Activated CD4-positive, alpha-beta T cell treated with anti-CD3 and anti-CD28 coated beads, Interleukin-2, amount 10 ng/mL, durations not matched to agents 24 days and 14 days (primary cell): ENCODE results near the gene SIPA1. TPM values are rescaled to one million over a fixed set of nuclear protein-coding genes. Genes with fewer than 3 reads are reported as not detected.

Experiments
- DNase-seq: peaks from one replicate; pipeline ENCODE4 v3.0.0; 2022
- H3K27ac Mint-ChIP-seq: one replicate; pipeline ENCODE4 v1.8.0; 2022; ENCODE audit warnings: mild to moderate bottlenecking, mixed read lengths
- H3K27me3 Mint-ChIP-seq: one replicate; pipeline ENCODE4 v1.8.0; 2022; ENCODE audit warnings: mixed read lengths
- H3K36me3 Mint-ChIP-seq: one replicate; pipeline ENCODE4 v1.8.0; 2022; ENCODE audit warnings: low read depth, mild to moderate bottlenecking, mixed read lengths
- H3K4me1 Mint-ChIP-seq: one replicate; pipeline ENCODE4 v1.8.0; 2021; ENCODE audit warnings: mixed read lengths
- H3K4me3 Mint-ChIP-seq: one replicate; pipeline ENCODE4 v1.8.0; 2022; ENCODE audit warnings: mild to moderate bottlenecking, moderate library complexity, mixed read lengths
- H3K9me3 Mint-ChIP-seq: one replicate; pipeline ENCODE4 v1.8.0; 2021; ENCODE audit warnings: mixed read lengths
- intact Hi-C: fragments of 100-400 bp; cut with micrococcal nuclease; formaldehyde crosslinking; loops from one replicate; pipeline ENCODE4 v1.15.1; 2023
- total RNA-seq: library from RNA; stranded (reverse); gene quantifications from 2 replicates; pipeline ENCODE4 v1.2.3, GENCODE V29; 2022

The SIPA1 gene
- total RNA-seq, 1 donor from 2014 or later = 118 TPM

GRCh38 chr11:65649656-65650546 is 12.0 kb downstream of the SIPA1 start:
- Mint-ChIP-seq H3K4me1 (peaks cover 26% of the 10 kb centered on the region), H3K4me3 (no peak overlapping the region), H3K27me3 (no peaks in the 10 kb centered on the region), H3K9me3 (no peaks in the 10 kb centered on the region), H3K36me3 (peaks cover 48% of the 10 kb centered on the region), H3K27ac (no peak overlapping the region)
- intact Hi-C loops = loop anchor here (5.0 to 10.0 kb wide), 2 partner anchors 78 to 1615 kb away; partner anchors contain the start of genes FAM89B, GRK2 and ZNRD2
- DNase-seq = no peak

- no peak for DNase-seq
- intact Hi-C loops = loop anchor here (5.0 to 10.0 kb wide), 2 partner anchors 78 to 1614 kb away; partner anchors contain the start of genes FAM89B, GRK2 and ZNRD2
- Mint-ChIP-seq H3K27me3 (no peaks in the 10 kb centered on the region), H3K9me3 (no peaks in the 10 kb centered on the region), H3K4me1 (peaks cover 30% of the 10 kb centered on the region), H3K4me3 (no peak overlapping the region), H3K27ac (no peak overlapping the region), H3K36me3 (peaks cover 51% of the 10 kb centered on the region)
Measured at GRCh38 chr11:65650547-65651338, 12.8 kb downstream of the SIPA1 start.

- peak overlapping the region; percentile 52 for H3K27ac Mint-ChIP-seq
- peak overlapping the region; percentile 79 for H3K4me3 Mint-ChIP-seq
- DNase-seq = no peak
- intact Hi-C loops = loop anchor here (5.0 to 10.0 kb wide), 2 partner anchors 79 to 1614 kb away; partner anchors contain the start of genes FAM89B, GRK2 and ZNRD2
- H3K9me3 Mint-ChIP-seq = no peaks in the 10 kb centered on the region
- H3K36me3 Mint-ChIP-seq = peaks cover 54% of the 10 kb centered on the region
- H3K27me3 Mint-ChIP-seq = no peaks in the 10 kb centered on the region
- H3K4me1 Mint-ChIP-seq = peaks cover 30% of the 10 kb centered on the region
Measured at GRCh38 chr11:65651339-65651588, 13.4 kb downstream of the SIPA1 start.

GRCh38 chr11:65651589-65652510 is 13.9 kb downstream of the SIPA1 start:
- peak; percentile 58 for DNase-seq
- no peaks in the 10 kb centered on the region for H3K27me3 Mint-ChIP-seq
- peak overlapping the region; percentile 79 for H3K4me3 Mint-ChIP-seq
- H3K36me3 Mint-ChIP-seq = peaks cover 57% of the 10 kb centered on the region
- no peaks in the 10 kb centered on the region for H3K9me3 Mint-ChIP-seq
- intact Hi-C loops = loop anchor here (1.0 to 10.0 kb wide), 4 partner anchors 11 to 1613 kb away; partner anchors contain the start of genes FAM89B, GRK2, SIPA1 and ZNRD2
- peak overlapping the region; percentile 52 for H3K27ac Mint-ChIP-seq
- peaks cover 32% of the 10 kb centered on the region for H3K4me1 Mint-ChIP-seq

- Mint-ChIP-seq H3K27me3 (no peaks in the 10 kb centered on the region), H3K9me3 (no peaks in the 10 kb centered on the region), H3K36me3 (peaks cover 64% of the 10 kb centered on the region), H3K4me1 (peaks cover 33% of the 10 kb centered on the region), H3K27ac (peak overlapping the region; percentile 94), H3K4me3 (peak overlapping the region; percentile 86)
- peak; percentile 99 for DNase-seq
- intact Hi-C loops = loop anchor here (1.0 to 10.0 kb wide), 5 partner anchors 11 to 1612 kb away; partner anchors contain the start of genes FAM89B, GRK2, PCNX3 and SIPA1
Measured at GRCh38 chr11:65652511-65653228, 14.8 kb downstream of the SIPA1 start.

GRCh38 chr11:65653229-65654225 is 15.6 kb downstream of the SIPA1 start:
- H3K27ac Mint-ChIP-seq = peak overlapping the region; percentile 94
- no peaks in the 10 kb centered on the region for H3K9me3 Mint-ChIP-seq
- intact Hi-C loops = loop anchor here (1.0 to 10.0 kb wide), 3 partner anchors 38 to 1611 kb away; partner anchors contain the start of genes FAM89B, GRK2, PCNX3 and ZNRD2
- no peaks in the 10 kb centered on the region for H3K27me3 Mint-ChIP-seq
- H3K4me1 Mint-ChIP-seq = peaks cover 32% of the 10 kb centered on the region
- H3K4me3 Mint-ChIP-seq = peak overlapping the region; percentile 86
- peak; percentile 64 for DNase-seq
- H3K36me3 Mint-ChIP-seq = peaks cover 65% of the 10 kb centered on the region

GRCh38 chr11:65654375-65655349 is 16.8 kb downstream of the SIPA1 start:
- Mint-ChIP-seq H3K4me3 (no peak overlapping the region), H3K27ac (peak overlapping the region; percentile 67), H3K36me3 (peaks cover 70% of the 10 kb centered on the region)

GRCh38 chr11:65655570-65656332 is 17.9 kb downstream of the SIPA1 start:
- intact Hi-C loops = loop anchor here (10.0 kb wide), 1 partner anchor 1609 kb away; the partner anchor contains the start of gene GRK2
- no peak overlapping the region for H3K4me3 Mint-ChIP-seq
- H3K27ac Mint-ChIP-seq = no peak overlapping the region
- no peaks in the 10 kb centered on the region for H3K27me3 Mint-ChIP-seq
- H3K36me3 Mint-ChIP-seq = peaks cover 72% of the 10 kb centered on the region
- H3K9me3 Mint-ChIP-seq = no peaks in the 10 kb centered on the region
- no peak for DNase-seq
- peaks cover 46% of the 10 kb centered on the region for H3K4me1 Mint-ChIP-seq

More at GRCh38 chr11:65654375-65655349, 16.8 kb downstream of the SIPA1 start:
- H3K4me1 Mint-ChIP-seq = peaks cover 40% of the 10 kb centered on the region
- DNase-seq = peak; percentile 62
- intact Hi-C loops = loop anchor here (5.0 to 10.0 kb wide), 2 partner anchors 82 to 1610 kb away; partner anchors contain the start of genes FAM89B, GRK2 and ZNRD2
- no peaks in the 10 kb centered on the region for H3K27me3 Mint-ChIP-seq
- H3K9me3 Mint-ChIP-seq = no peaks in the 10 kb centered on the region

- Mint-ChIP-seq H3K4me1 (peaks cover 41% of the 10 kb centered on the region), H3K27me3 (no peaks in the 10 kb centered on the region), H3K9me3 (no peaks in the 10 kb centered on the region), H3K27ac (peak overlapping the region; percentile 34), H3K36me3 (peaks cover 67% of the 10 kb centered on the region), H3K4me3 (no peak overlapping the region)
- intact Hi-C loops = loop anchor here (10.0 kb wide), 1 partner anchor 1607 kb away; the partner anchor contains the start of gene GRK2
- DNase-seq = peak; percentile 60
Measured at GRCh38 chr11:65657426-65657825, 19.5 kb downstream of the SIPA1 start.
